Measurements from ENCODE around the gene APH1B. TPM values are rescaled to one million over a fixed set of nuclear protein-coding genes. Genes with fewer than 3 reads are reported as not detected.
"Not testable (repeated sequence)": the region's sequence is repeated elsewhere in the genome, so short reads cannot be mapped to it uniquely, and the experiment has no call there.

Gene APH1B
- total RNA-seq, 1 experiment from 2014 or later, result 15.0 TPM

DNA sequence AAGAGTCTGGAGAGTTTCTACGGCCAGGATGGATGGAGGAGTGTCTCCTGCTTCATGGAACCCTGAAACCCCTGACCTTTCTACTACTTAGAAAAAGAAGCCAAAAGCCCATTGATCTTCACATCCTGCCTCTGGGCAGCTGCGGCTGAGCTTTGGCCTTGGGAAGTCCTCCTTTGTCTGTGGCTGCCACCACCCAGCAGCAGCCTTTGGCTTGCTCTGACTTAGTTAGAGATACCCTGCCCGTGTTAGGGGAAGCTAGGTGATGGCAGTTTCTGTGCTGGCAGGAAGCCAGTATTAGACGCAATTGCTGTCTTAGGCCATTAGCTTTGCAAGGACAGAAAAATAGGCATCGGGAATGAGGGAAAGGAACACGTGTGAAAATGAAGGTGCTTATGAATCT lies 18.8 kb downstream of the APH1B start:
- no peak for DNase-seq (ENCODE audit: low spot score)

DNA sequence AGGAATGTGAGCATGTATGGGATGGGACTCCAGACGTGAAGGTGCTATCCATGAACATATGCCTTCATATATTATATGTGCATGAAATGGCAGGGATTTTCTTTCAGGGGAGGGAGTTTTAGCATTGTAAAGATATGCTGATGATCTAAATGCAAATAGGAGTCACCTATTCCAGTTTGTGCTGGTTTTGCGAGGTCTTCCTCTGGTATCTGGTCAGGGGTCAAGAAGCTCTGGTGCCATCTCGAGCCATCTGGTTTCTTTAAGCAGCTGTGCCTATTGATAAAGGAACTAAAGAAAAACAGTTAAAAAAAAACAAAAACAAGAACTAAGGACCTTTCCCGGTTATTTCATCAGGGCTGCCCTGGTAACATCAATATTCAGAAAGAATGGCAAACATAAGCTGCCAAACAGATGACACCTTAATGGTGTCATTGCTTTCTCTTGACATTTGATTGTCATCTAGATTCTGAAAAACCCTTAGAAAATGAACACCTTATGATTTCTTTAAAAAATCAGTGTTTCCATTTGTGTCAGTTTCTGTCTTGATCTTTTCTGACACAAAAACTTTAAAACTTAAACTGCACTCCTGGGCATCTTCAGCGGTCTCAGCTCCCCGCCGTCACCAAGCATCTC lies 22.7 kb downstream of the APH1B start:
- no peak for DNase-seq (ENCODE audit: low spot score)

DNA sequence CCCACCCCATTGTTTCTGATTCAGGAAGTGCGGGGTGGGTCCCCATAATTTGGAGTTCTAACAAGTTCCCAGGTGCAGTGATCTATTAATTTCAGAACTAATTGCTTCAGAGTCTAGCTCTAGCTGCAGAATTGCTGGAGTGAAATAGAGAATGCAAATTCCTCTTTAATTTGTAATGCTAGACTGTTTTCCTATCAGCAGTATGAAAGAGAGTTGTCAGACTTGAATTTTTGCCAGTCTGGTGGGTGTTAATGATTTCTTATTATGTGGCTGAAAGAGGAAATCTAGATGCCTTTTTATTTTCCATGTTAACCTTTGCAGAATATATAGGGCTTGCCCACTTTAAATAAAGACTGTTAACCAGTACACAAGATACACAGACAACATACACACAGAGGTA lies 23.7 kb downstream of the APH1B start:
- no peak for DNase-seq (ENCODE audit: low spot score)

DNA sequence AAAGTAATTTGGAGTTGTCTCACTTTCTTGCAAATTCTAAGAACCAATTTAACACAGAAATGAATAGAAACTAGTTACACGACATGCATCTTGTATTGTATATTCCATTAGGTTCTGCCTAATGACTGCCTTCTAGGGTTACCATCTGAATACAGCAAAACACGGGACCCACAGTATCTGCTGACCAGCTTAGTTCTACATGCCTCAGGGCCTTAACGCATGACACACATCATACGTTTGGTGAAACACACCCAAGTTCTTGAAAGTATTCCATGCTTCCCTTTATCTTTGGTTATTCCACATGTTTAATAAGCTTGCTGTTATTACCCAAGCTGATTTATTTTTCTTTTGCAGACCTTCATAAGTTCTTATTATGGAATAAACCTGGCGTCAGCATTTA lies 27.9 kb downstream of the APH1B start:
- DNase-seq (ENCODE audit: low spot score), result no peak

DNA sequence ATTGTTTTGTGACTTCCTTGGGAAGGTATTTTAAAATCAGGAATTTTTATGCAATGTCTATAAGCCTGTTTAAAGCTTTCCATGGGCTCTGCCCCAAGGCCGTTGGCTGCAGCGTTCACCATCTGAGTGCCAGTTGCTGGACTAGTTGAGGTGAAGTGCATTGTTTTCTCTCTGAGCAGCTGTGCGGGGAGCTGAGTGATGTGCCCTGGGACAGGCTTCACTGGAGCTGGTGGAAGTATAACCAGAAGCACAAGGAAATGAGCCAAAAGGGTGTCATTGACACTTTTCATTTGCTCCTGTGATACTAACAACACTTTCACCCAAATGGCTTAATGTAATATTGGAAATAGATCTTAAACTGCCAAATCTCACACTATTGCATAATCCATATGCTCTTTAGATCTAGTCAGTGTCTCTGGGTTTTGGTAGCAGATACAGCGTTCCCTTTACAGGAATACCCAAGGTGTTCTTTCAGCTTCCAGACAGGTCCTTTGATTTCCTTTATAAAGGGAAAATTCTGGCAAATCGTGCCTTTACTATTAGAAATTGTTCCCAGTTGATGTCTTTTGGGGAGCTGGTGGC lies 29.2 kb downstream of the APH1B start:
- no peak for DNase-seq (ENCODE audit: low spot score)

DNA sequence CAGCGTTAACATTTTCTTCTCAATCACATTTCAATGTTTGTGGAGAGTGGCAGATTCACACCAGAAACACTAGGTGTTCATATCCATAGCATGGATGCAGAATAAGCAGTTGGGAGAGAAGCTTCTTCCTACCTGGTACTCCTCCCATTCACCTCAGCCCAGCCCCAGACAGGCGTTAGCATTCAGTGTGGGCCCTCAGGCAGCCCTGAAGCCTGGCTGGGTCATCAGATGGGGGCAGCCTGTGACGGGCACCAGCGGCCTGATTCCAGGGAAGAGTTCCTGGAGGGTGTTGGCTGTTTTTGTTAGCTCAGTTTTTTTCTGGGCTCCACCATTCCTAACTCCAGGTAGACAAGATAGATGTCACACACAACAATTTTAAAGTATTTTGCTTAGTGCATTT lies 31.1 kb downstream of the APH1B start:
- DNase-seq (ENCODE audit: low spot score), result no peak

DNA sequence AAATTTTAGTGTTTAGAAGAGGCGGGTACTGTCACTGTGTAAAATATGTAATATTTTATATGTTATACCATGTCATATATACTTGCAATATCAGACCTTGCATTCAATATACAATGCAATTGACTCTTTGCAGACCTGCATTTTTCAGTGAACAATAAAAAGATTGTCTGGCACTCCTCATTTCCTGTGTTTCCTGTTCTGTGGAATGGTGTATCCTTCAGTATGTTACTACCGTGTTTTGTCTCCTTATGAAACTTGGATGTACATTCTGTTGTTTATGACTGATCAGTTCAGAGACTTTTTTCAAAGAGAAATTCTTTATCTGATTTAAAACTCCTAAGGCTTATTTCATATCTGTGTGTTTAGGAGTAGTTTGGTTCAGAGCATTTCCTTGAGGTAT lies 31.5 kb downstream of the APH1B start:
- DNase-seq (ENCODE audit: low spot score), result no peak

DNA sequence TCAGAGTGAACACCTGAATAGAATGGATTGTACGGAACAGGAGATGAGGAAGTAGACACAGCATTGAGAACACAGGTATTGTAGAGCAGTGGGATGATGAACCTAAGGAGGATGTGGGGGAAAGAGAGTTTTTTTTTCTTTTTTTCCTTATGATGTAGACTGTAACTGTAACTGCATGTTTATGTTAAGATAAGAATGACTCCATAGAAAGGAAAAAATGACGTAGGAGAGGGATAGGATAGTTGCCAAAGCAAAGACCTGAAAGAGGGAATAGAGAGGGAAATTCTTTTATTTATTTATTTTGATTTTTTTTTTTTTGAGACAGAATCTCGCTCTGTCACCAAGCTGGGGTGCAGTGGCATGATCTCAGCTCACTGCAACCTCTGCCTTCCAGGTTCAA lies 33.2 kb downstream of the APH1B start:
- no peak for DNase-seq (ENCODE audit: low spot score)

DNA sequence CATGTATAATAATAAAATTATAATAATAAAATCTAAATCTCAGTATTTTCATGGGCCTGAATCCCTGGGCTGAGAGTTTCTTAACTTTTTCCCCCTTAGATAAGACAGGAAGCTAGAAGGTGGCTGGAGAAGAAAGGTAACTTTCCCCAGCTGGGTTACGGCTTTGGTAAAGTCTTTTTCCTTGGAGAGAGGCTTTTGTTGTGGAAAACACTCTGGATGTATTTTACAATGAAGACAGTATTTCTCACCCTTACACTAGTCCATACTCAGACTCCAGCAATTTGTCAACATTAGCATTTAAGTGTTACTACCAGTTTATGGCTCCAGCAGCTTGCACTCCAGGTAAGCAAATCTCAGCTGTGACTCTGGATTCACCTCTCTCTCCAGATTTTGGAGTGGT lies 34.9 kb downstream of the APH1B start:
- no peak for DNase-seq (ENCODE audit: low spot score)

DNA sequence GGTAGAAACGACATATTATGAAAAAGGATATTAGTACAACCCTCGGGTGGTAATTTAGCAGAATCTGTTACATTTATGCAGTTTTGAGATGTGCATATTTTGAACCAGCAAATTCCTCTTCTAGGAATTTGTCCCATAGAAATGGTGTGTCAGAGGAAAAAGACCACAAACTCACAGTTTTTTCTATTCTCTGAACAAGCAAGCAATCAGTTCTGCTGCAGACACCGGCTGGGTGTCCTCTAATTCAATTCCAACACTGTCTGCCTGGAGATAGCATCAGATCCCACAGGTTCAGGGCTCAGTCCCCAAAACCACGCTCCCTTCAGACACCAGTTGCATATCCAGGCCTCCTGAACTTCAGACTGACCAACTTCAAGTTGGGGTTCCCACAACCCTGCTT lies 36.4 kb downstream of the APH1B start:
- no peak for DNase-seq (ENCODE audit: low spot score)

DNA sequence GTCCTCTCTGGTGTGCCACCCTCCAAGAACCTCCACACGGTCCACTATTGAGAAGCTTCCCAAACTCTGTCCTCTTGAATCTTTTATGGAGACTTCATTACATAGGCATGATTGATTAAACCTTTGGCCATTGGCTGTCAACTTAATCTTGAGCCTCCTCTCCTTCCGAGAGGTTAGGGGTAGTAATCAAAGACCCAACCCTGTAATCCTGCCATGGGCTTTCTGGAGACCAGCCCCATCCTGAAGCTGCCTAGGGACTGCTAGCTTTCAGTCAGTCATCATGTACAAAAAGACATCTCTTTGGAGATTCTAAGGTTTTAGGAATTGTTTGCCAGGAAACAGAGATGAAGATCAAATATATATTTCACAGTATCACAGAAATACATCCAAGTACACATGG lies 37.0 kb downstream of the APH1B start:
- DNase-seq (ENCODE audit: low spot score), result no peak

DNA sequence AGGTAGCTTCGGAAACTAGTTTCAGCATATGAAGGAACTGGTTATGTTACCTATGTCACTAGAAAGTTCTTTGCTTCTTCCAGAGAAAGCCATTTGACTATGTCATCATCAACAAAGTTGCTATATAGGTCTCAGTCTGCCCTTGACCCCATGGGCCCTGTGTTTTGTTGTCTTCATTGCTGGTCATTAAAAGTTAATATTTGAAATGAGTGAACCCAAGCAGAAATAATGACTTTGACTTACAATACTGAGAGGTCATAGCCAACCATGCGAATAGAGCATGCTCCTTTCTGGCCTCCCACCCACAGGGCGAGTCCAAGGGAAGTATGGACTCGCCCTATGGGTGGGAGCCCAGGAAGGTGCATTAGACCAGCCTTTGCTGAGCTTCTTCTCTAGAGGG lies 40.9 kb downstream of the APH1B start:
- DNase-seq (ENCODE audit: low spot score), result no peak

DNA sequence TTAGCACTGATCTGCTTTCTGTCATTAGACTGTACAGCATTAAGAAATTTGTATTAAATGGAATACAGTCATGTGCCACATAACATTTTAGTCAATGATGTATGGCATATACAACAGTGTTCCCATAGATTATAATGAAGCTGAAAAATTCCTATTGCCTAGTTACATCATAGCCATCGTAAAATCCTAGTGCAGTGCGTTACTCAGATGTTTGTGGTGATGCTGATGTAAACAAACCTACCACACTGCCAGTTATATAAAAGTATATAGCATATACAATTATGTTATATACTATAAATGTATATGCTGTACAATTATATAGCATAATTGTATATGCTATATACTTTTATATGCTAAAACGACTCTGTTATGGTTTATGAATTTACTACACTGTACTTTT lies 41.7 kb downstream of the APH1B start:
- no peak for DNase-seq (ENCODE audit: low spot score)

DNA sequence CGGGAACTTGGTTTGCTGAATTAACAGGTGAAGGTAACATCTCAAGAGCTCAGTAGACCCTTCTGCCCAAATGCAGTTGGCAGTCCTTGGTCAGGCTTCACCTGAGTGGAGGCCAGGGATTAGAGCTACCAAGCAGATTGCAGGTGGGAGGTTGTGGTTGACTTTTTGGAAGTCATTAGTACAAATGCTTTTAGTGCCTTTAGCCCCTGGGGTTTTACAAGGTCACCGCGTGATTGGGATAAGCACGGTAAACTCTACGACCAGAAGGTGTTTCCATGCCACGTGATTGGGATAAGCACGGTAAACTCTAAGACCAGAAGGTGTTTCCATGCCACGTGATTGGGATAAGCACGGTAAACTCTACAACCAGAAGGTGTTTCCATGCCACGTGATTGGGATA lies 43.0 kb downstream of the APH1B start:
- not testable (repeated sequence) for DNase-seq (ENCODE audit: low spot score)

DNA sequence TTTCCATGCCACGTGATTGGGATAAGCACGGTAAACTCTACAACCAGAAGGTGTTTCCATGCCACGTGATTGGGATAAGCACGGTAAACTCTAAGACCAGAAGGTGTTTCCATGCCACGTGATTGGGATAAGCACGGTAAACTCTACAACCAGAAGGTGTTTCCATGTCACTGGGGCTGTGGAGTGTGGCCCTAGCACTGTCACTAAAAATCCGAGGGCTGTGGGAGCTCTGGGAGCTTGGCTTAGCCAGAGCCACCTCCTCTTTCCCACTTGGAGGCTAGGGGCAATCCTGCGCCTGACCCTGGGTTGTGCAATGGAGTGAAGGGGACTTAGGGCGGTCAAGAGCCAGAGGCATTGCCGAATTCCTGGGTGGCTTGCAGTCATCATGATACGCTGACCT lies 43.6 kb downstream of the APH1B start:
- not testable (repeated sequence) for DNase-seq (ENCODE audit: low spot score)

DNA sequence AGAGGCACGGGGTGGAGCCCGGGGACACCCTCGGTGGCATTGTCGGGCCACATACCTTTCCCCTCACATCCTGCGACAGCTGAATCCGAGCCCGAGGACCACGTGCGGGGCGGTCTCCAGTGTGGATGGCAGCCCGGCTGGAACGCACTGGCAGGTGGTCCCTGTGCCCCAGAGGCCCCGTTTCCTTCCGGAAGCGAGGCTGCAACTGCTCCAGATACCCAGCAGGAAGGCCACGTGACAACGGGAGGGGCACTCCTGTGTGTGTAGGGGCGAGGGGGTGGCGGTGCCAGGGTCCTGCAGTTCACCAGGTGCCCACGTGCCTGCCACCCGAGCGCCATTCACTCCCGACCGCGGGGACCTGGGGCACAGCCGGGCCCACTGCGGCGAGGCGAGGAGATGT lies 44.1 kb downstream of the APH1B start:
- no peak for DNase-seq (ENCODE audit: low spot score)

DNA sequence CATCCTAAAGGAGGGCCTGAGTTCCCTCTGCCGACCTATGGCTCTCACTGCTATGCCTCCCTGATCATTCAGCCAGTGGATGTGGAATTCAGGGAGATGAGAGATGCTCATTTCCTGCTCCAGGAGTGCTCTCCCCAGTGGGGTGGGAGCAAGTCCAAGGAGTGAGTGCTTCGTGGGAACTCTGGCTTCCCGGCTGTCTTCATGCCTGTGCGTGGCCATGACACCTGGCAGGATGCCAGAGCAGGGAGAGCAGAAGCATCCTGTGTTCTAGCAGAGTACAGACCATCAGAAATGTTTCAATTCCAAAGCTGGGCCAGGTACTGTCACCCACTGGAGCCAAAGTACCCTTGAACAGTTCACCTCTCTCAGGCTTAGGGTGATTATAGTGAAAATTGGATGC lies 45.1 kb downstream of the APH1B start:
- no peak for DNase-seq (ENCODE audit: low spot score)

DNA sequence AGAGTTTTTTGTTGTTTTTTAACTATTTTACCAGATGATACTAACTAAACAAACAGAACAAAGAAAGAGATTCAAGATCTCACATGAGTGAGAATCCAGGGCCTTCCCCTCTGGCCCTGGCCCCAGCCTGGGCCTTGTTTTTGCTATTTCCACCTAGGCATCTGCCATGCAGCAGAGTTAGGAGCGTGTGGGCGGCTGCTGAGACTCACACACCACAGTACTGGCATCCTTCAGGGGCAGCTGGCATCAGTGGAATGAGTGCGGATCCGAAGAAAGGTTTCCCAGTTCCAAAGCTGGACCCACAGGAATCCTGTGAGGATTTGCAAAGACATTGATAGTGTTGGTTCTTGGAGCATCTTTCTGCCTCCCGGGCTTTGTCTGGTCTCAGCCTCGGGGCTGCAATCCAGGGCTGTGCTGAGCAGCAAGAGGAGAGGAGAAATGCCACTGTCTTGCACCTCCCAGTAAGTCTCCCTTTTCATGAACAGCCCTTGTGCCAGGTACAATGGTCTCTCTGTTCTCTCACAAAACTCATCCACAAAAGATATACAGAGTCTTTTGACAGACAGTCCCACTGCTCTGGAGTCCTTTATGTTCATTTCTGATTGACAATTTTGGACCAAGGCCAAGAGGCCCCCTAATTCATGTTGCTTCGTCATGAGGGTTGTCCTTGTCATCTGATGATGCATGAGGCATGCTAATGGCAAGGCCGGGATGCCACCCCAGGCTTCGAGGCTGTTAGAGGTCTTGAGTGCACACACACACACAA lies 46.6 kb downstream of the APH1B start:
- no peak for DNase-seq (ENCODE audit: low spot score)

DNA sequence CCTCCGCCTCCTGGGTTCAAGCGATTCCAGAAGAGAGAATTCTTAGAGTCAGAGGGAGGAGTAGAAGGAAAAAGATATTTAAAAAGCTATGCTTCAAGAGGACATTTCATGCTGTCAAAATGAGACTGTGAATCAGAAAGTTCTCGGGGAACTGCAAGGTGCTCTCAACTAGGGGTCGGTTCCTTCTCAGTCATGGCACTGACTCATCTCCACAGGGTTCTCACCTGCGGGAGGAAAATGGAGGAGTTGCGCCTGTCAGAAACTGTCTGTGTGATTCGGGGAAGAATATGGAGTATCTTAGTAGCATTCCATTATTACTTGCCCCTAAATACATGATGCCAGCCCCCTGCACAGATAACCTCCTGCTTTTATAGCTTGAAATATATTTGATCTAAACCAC lies 47.4 kb downstream of the APH1B start:
- no peak for DNase-seq (ENCODE audit: low spot score)

DNA sequence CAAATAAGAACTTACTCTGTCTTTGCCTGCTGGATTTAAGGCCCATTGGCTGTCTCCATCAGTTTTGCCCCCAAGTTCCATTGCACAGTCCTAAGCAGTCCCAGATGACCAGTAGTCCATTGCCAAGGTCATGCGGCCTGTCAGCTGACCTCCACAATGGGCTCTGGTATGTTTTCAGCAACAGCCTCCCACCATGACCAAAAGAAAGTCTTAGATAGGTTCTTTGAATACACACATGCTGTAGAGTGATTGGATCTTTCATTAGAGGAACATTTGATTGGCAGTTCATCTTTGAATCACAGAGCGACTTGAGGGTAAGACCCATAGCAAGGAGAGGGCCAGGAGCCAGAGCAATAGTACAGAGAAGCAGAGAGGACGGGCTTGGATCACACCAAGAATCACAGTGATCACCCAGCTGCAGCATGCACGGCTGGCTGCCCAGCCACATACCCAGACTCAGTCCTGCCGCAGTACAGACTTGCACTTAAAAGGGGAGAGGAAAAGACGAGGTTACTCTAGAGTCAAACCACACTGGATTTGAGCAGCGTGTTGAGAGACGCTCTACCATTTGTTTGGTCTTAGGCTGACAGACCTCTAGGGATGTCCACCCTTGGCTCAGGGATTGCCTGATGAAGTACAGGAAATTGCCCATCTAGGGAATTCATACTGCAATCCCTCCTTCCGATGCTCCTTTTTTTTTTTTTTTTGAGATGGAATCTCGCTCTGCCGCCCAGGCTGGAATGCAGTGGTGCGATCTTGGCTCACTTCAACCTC lies 50.4 kb downstream of the APH1B start:
- DNase-seq (ENCODE audit: low spot score), result no peak

DNA sequence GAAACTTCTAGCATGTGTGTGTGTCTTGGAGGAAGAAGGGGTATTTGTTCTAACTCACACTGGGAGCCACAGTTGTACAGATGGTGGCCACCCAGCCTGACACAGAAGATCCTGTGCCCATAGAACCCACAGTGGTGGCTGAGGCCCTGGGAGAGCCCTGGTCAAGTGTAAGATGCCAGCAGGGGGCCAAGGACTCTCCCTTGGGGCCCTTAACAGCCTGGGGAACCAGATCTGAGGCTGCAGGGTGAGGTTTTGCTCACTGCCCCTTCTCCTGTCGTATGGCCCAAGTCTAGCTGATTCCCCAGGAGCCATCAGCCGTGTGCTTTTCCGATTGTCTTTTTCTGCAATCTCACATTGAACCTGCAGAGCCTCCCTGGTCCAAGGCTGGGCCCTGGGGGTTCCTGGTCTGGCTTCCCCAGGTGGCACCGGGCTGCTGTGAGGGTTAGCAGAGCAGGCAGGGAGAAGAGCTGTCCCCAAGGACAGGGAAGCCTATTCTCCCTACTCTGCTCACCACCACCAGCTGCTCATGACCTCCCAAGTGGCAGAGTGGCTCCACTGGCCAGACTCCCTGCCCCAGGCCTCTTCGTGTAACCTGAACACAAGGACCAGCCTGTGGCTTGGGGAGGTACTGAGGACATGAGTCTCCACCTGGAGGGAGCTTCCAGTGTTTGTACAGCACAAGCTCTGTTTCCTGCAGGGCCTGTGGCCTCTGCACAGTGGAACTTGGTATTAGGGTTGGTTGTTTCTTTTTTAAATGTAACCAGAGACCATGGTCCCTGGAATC lies 52.4 kb downstream of the APH1B start:
- no peak for DNase-seq (ENCODE audit: low spot score)

DNA sequence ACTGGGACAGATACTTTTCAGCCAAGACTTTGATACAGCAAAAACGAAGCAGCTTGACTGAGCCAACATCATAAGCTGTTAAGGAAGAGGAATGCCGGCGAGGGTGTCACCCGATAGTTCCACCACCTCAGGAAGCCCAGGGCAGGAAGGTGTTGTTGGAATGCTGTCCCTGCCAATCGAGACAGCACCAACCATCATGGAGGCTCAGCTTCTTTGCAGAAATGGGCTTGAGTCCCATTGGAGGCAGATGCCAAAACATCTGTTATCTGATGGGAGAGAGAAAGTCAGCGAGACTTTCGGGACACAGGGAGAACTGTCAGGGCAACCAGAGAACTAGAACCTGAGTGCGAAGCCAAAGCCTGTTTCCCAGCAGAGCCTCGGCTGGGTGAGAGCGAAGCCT lies 53.5 kb downstream of the APH1B start:
- no peak for DNase-seq (ENCODE audit: low spot score)

Data from A172 (cell line).